NCI-H1417 treated with DMSO at 0.1 percent for 48 hours (cell line): ENCODE results near the gene NKX2-2.
"Not testable (repeated sequence)": the region's sequence is repeated elsewhere in the genome, so short reads cannot be mapped to it uniquely, and the experiment has no call there.

Source experiments
- DNase-seq: peaks from one replicate; lab custom pipeline; 2025; lab: John Stamatoyannopoulos, UW

The NKX2-2 gene

DNA sequence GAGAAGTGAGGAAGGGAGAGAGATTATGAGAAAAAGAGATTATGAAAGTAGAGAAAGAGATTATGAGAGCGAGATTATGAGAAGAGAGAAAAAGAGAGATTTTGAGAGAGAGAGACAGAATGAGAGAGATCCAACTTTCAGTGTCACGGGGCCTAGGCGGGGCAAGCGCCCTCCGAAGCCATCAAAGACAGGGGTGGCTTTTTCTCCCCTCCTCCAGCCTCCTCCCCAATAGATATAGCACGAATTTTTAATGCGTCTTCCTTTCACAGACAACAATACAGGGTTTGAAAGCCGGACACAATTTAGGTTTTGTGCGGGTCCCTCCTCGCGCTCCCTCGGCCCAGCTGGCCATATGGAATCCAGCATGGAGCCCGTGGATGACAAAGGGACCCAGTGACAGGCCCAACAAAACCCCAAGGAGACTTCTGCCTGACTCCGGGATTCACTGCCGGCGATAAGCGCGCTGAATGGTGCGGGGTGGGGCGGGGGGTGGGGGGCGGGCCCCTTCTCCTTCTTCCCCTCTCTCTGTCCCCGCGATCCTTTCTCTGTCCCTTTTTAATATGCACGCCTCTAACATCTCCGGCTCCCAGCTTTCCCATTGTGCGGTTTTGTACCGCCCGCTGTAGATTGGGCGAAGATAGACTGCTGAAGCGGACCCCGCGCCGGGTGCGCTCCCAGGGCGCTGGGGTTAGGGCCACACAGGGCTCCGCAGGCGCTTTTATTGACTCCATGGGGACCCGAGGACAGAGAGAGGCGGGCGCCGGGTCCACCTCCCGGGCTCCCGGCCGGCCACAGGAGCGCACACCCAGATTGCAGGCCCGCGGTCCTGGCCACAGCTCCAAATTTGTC is 5.4 kb downstream of the NKX2-2 start:
- no peak for DNase-seq

DNA sequence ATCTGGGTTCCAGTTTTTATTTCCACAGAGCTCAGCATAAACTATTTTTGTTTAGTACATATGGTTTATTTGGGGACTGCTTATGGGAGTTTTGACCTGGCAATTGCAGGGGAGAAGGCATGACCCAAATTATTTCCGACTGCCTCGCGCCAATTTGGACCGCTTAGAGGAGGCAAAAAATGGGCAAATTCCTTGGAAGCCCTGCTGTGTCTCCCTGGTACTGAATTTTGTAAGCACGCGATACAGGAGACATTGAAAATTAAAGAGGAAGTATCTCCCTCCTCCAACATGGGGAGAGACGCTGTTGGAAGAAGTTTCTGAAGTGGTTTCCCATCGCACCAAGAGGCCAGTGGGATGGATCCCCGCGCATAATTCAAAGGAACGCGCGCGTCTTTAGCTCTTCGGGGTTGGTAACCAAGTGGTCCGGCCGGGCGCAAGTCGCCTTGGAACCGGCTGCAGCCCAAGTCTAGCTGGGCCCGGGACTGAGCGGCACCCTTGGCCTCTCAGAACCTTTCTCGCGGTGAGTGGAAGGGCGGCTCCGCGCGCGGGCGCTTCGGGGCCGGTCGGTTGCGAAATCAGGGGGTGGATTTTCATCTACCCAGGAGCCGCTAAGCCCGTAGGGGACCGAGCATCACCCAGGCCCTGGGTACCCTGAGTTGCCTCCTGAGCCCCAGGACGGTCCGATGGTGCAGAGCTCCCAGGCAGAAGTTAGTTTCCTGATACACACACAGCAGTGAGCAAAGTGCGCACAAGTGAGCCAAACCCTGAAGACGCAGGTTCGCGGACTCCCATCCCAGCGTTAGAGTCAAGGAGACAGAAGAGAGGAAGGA is 6.2 kb downstream of the NKX2-2 start:
- no peak for DNase-seq

DNA sequence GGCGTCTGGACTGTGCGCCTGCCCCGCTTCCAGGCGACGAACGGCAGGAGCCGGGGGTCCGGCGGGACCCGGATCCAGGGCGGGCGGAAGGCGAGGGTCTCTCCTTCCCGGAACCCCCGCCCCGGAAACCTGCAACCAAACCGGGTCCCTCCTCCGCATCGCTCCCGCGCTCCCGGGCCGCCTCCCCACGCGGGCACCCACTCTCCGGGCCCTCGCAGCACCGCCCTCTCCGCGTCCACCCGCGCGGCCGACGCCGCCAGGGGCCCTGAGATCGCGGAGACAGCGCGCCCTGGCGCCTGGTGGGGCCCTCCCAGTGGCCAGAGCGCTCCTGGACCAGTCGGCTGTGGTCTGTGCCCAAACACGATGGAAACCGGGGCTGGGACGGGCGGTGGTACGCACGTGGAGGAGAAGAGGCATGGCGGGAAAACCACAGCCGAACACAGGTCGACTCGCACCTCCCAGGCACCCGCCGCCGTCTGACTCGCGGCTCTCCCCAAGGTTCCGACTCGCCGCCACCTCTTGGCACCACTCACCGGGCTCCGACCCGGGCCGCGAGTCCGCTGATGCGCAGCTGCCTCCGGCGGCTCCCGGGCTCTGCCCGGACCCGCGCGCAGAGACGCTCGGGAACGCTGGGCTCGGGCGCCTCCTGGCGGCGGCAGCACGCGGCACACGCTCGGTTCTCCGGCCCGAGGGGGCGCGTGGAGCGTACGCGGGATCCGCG is 7.9 kb downstream of the NKX2-2 start:
- DNase-seq: no peak

DNA sequence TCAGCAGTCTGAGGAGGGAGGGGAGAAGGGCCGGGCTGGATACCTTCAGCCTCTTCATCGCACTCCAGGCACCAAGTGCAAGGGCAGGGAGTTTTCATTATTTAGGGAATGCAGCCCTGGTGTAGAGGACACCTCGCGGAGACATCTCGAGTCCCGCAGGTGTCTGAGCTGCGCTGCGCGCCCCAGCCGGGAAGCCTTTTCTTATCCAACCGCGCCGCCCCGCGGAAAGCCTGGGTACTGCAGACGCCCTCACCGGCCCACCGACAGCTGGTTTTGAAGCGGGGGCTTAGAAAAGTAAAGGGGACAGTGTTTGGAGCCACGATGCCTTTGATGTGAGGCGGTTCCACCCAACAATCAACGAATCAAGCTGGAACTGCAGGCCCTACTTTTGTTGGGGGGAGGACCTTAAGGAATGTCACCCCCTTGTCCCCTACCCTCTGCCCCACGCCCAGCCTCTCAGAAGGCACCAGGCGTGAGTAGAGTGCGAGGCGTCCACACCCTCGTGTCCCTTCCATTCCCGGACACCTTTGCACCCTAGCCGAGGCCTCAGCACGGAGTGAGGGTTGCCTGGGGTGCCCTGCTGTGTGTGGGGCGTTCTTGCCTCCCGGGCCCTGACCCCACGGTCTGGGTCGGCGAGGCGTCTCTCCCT is 8.6 kb downstream of the NKX2-2 start:
- no peak for DNase-seq

DNA sequence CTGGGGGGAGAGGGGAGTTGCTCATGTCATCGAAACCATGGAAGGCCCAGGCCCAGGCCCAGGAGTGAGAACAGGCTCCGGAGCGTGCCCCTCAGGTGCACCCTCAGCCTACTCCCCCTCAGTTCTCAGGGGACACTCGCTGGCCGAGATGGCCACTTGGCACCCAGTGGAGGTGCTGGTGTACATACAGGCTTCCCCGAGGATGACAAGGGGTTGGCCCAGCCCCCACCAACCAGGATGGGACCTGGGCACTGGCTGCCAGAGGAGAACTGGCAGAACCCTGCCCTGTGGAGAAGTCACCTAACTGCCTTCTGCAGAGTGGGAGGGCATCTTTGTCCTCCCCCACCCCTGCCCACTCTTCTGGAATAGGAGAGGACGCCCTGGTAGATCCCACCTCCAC is 9.5 kb downstream of the NKX2-2 start:
- DNase-seq: no peak

DNA sequence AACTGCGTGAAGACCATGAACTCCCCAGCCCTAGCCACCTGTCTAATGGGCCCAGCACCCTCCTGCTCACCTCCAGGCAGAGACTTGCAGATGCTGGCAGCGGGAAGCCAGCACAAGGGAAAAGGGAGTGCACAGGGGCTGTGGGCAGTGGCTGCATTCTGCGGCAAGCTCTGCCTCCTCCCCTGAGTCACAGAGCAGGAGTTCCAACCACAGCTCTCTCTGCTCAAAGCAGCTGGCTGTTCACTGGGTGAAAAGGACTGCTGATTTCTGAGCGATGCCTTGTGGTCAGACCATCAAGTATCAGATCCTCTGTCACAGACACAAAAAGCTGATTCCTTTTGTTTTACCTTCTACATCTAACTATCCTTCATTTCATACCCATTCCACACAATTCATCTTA is 10.5 kb downstream of the NKX2-2 start:
- no peak for DNase-seq

DNA sequence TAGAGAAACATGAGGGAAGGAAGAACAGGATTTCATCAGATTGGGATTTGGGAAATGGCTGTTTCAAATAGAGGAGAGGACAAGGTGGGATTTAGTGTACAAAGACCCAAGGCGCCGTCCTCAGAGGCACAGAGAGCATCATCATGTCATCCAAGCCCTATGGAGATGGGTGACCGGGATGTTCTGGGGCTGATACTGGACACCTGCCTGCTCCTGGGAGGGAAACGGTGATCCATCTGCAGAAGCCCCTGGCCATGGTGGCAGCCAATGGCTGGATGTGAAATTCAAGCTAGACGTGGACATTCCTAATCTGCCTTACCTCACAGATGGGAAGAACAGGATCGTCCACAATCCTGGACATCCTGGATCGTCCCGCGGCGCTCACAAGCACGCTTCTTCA is 12.7 kb downstream of the NKX2-2 start:
- no peak for DNase-seq

DNA sequence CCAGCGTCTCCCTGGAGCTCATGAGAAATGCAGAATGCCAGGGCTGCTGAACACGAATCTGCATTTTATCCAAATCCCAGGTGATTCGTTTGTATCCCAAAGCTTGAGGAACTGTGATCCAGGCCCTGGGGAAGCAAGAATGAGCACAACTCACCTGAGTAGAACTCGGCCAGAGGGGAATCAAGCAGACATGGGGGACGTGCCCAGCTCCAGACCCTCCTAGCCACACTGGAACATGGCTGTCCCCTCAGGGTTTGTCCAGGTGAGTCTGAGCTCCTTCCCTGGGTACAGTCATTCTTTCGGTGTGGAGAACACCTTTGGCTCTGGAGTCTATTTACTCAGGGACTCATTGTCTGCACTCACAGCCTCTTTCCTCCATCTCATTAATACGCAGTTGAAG is 13.3 kb downstream of the NKX2-2 start:
- DNase-seq: no peak

DNA sequence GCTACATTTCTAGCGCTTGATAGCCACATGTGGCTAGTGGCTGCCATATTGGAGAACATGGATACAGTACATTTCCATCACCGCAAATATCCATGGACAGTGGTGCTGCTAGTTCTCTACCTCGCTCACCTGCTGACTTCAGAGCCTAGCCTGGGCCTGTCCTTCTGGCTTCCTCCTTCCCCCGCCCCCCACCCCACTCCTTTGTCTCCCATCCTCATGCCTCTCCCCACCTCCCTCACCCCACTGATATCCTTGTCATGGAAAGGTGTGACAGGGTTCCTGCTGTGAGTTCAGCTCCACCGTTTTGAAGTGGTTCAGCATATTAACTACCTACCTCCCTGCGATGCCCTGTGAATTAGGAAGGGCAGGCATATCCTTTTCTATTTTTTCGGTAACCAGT is 14.2 kb downstream of the NKX2-2 start:
- DNase-seq: no peak

DNA sequence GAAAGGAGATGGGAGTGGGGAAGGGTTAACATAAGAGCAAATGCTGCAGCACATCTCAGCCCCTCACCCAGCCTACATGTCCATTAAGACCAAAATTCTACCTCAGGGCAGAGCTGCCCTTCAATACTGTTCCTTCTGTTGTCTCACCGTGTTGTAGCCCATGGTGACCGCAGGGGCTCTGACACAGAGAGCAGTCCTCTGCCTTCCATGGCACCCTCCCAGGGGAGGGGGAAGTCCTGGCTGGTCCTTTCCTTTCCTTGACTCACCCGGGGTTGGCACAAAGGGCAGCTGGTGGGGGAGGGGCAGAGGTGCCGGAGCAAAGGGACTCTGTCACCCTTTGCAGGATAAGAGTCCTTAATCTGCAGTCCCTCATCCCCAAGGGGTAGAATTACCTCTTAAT is 15.2 kb downstream of the NKX2-2 start:
- DNase-seq: no peak

DNA sequence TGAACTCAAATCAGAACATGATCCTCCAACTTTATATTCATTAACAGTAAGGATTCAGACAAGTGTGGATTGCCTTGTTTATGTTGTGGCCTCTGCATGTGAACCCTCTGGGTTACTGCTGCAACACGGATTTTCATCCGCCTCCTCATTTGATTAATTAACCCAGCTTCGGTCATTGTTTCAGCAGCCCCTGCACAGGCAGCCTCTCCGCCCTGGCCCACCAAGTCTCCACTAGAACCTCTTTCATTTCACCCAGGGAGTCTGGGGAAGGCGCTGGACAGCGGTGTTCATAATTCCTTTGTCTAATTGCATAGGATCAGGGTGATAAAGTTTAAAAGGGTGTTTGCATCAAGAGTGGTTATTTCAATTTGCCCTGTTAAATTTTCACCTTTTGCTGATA is 15.7 kb downstream of the NKX2-2 start:
- DNase-seq: no peak

DNA sequence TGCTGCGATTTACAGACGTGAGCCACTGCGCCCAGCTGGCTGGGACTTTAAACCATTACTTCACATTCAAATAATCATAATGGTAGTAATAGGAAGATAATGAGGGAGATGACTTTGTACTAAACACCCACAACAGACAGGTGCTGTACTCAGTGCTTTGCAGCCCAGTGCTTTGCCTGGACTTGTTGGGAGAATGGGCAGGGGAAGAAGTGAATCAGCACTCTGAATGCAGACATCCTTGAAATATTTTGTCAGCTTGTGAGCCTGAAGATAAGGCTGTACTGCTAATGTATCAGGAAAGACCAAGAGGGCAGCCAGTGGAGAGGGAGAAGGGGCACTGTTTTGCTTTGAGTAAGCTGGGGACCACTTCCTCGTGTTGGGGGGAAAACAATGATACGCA is 17.4 kb downstream of the NKX2-2 start:
- DNase-seq: no peak

DNA sequence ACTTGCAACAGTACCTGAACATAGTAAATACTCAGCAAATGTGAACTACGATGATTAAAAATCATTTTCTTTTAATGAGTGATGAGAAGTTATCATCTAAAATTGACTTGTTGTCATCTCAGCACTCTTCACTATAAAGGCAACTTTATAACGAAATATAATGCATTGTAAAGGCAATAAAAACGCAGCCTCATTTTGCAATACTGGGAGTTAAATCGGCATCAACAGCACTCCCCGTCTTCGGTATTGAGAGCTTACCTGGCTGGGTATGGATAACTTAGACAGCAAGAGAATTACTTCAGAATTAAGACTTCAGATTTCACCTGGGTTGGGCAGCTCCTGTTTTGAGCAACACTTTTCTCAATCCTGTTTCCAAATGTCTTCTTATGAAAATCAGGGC is 20.8 kb downstream of the NKX2-2 start:
- DNase-seq: no peak

DNA sequence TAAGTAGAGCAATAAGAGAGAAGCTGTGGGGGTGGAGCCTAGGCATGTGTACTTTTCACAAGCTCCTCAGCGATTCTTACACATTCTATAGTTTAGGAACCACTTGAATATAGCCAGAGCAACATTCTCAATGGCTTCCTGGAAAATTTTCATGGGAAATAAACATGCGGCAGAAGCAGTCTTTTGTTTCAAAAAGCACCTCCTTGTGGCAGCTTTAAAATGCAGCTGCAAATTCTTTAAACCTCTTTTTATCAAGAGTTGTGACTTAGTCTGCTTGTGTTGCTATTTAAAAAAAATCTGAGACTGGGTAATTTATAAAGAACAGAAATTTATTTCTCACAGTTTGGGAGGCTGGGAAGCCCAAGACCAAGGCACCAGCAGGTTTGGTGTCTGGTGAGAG is 23.8 kb downstream of the NKX2-2 start:
- DNase-seq: no peak

DNA sequence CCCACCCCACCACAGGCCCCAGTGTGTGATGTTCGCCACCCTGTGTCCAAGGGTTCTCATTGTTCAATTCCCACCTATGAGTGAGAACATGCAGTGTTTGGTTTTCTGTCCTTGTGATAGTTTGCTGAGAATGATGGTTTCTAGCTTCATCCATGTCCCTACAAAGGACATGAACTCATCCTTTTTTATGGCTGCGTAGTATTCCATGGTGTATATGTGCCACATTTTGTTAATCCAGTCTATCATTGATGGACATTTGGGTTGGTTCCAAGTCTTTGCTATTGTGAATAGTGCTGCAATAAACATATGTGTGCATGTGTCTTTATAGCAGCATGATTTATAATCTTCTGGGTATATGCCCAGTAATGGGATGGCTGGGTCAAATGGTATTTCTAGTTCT is 33.7 kb downstream of the NKX2-2 start:
- not testable (repeated sequence) for DNase-seq

DNA sequence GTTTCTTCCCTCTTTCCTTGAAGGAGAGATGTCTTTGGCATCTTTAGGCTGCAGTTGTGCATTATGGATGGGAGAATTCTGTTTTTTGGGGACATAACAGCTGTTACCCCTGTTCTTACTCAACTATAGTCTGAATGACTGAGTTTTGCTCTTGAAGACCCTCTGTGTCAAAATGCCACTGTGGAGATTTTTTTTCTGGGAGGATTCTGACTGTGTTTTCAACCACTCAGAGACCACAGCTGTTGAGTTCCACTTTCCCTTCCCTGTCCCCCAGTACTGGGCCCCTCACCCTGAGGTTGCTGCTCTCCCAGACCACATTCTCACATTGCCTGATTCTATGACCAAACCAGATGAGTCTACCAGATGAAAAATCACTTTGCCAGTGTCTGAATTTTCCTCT is 48.1 kb downstream of the NKX2-2 start:
- no peak for DNase-seq

DNA sequence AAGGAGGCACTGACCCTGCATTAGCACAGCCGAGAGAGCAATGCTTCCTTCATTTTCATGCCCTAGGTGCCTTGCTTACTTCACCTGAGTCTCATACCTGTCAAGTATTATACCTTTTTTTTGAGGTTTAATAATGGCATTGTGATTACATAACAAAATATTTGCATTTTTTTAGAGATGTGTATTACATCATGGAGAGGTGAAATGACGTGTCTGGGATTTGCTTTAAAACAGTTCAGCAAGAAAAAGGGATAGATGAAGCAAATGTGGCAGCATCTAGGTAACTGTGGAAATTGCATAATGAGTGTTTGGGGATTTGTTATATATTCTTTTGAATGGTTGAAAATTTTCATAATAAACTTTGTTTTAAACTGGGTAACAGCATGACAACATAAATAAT is 48.9 kb downstream of the NKX2-2 start:
- DNase-seq: no peak
